Measurements from ENCODE around the gene CORO2A.
"Not testable (repeated sequence)": the region's sequence is repeated elsewhere in the genome, so short reads cannot be mapped to it uniquely, and the experiment has no call there.

The CORO2A gene

DNA sequence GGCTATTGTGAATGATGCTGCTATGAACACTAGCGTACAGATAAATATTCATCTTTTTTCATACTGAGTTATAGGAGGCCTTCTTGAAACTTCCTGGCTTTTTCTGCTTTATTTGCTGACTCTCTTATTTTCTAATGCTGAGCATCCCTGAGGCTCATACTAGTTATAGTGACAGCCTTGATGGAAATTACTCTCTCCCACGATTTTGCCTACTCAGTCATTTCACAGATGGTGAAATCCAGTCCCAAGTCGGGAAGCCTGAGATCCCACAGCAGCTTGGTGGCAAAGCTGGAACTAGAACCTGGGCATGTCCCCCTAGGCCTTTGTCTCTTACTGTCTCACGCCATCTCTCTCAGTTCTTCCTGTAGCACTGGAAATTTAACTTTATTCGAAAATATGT is 113.5 kb downstream of the CORO2A start:
- DNase-seq: no peak

DNA sequence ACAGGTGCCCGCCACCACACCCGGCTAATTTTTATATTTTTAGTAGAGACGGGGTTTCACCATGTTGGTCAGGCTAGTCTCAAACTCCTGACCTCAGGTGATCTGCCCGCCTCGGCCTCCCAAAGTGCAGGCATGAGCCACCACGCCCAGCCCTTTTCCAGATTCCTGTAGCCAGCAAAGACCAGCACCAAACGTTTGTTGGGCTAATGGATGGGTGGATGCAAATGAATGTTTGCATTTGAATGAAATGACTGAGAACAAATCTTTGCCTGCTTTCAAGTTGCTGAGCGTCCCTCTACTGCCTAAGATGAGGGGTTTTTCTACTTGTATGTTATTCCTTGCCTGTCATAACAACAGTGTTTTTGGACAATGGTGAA is 115.9 kb downstream of the CORO2A start:
- DNase-seq: not testable (repeated sequence)

DNA sequence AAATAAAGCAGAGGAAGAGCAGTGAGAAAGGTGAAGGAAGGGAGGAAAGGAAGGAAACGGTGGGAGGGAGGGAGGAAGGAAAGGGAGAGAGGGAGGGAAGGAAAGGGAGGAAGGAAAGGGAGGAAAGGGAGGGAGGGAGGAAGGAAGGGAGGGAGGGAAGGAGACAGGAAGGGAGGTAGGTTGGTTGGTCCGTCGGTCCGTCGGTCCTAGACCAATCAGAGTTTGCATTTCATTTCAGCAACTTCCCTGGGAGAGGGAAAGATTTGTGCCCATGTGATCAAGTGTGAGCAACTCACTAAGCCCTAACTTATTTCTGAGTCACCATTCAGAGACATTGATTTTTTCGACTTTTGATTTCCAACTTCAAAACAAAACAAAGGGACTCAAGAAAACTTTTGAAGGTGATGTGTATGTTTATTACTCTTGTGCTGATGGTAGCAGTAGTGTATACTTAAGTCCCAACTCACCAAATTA is 117.1 kb downstream of the CORO2A start:
- DNase-seq: no peak

DNA sequence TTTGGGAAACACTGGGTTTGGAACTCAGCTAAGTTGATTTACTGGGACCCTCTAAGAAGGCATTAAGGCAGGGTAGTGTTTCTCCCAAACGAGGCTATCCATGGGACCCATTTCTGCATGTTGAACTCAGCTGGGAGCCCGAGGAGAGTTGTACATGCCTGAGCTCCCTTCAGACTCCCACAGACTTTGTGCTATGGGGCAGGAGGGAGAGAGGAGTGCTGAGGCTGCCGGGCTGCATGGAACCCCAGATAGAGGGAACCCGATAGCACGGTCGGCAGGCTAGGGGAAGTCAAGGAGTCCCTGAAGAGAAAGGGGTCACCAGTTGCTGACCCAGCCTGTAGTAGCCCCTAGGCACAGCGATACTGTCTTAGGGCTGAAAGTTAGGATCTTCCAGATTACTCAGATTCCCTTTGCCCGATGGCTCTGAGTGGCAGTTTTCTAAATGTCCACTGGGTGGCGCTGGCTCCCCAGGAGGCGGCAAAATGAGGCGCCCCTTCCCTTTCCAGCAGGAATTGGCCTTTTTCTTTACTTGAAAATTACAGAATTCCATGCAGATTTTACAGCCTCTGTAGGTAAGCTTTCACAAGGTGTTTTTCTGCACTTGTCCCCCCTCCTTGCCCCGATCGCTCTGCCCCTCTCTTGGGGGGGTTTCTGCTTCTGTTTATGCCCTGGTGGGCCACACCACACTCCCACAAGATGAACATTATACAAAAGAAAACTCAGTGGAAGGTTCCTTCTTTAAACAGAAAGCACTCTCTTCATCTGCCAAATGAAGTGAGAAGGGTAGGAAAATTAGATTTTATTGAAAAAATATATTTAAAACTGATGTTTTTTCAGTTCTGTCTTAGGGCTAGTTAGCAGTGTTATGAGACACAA is 118.1 kb downstream of the CORO2A start:
- DNase-seq: peak; percentile 15

DNA sequence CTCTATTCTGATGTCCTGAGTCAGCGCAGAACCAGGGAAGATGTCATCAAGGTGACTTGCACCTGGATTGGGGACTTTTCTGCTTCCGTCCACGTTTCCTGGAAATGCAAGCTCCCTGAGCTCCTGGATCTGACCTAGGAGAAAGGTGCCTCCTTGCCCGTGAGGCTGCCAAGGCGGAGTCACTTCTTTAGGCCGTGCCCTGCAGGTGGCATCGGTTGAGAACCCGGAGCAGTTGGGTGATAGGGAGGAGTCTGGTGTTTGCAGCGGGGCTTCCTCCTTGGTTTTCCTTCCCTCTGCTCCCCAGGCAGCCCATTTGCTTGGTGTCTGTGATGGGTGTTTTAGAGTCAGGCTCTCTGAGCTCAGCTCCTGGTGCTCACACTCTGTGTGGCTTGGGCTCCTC is 120.7 kb downstream of the CORO2A start:
- no peak for DNase-seq
